PC-9 (cell line): ENCODE data around the gene CCDC3. TPM values are rescaled to one million over a fixed set of nuclear protein-coding genes. Genes with fewer than 3 reads are reported as not detected.

Experiments used
- BruUV-seq: library from RNA; stranded (reverse); fragments of 400-500 nt; replicated peaks from 2 replicates; lab custom pipeline; 2021; lab: Mats Ljungman, UMichigan
- CTCF ChIA-PET: fragments of 300-600 bp; sonication (Branson Sonifier 250); formaldehyde crosslinking; loops from one replicate; lab custom pipeline; 2022; ENCODE audit warnings: antibody characterized with exemption; lab: Charles Lee
- POLR2A ChIA-PET: fragments of 300-600 bp; sonication (Branson Sonifier 250); formaldehyde crosslinking; loops from one replicate; lab custom pipeline; 2022; ENCODE audit warnings: antibody characterized with exemption; ENCODE audit not compliant: unreplicated experiment; lab: Charles Lee
- DNase-seq, 2 experiments: peaks; one replicate each; pipeline versions ENCODE4 v3.0.0 to v3.0.0-alpha.2; 2015 to 2022; ENCODE audit warnings: mixed read lengths in 1 of 2
- H2AFZ ChIP-seq: fragments of 200-600 bp; sonication (generic); 2 replicates; pipeline ENCODE4 v1.8.1; 2017; ENCODE audit warnings: antibody characterized with exemption
- H3F3A ChIP-seq: fragments of 200-600 bp; sonication (generic); 2 replicates; pipeline ENCODE4 v1.8.1; 2017; ENCODE audit warnings: antibody characterized with exemption, mild to moderate bottlenecking, low read depth; ENCODE audit not compliant: insufficient read depth
- H3K27ac ChIP-seq: fragments of 200-600 bp; sonication (generic); 2 replicates; pipeline ENCODE4 v1.6.1; 2016; ENCODE audit warnings: mixed run types
- H3K27me3 ChIP-seq: fragments of 200-600 bp; sonication (generic); 2 replicates; pipeline ENCODE4 v1.6.1; 2016; ENCODE audit warnings: low read depth, mixed run types; ENCODE audit not compliant: insufficient read depth
- H3K36me3 ChIP-seq: fragments of 200-600 bp; sonication (generic); 2 replicates; pipeline ENCODE4 v1.6.1; 2016; ENCODE audit warnings: low read depth, mixed run types
- H3K4me1 ChIP-seq: fragments of 200-600 bp; sonication (generic); replicated peaks from 2 replicates; pipeline ENCODE4 v1.6.1; 2016; ENCODE audit warnings: mixed run types; ENCODE audit not compliant: insufficient read depth
- H3K4me2 ChIP-seq: fragments of 200-600 bp; sonication (generic); 2 replicates; pipeline ENCODE4 v1.6.1; 2017; ENCODE audit warnings: mixed run types
- H3K4me3 ChIP-seq: fragments of 200-600 bp; sonication (generic); 2 replicates; pipeline ENCODE4 v1.6.1; 2016; ENCODE audit warnings: mixed run types
- H3K79me2 ChIP-seq: fragments of 200-600 bp; sonication (generic); 2 replicates; pipeline ENCODE4 v1.6.1; 2017; ENCODE audit warnings: low read depth, mixed run types
- H3K9me2 ChIP-seq: fragments of 200-600 bp; sonication (generic); 2 replicates; pipeline ENCODE4 v1.8.1; 2017; ENCODE audit warnings: mild to moderate bottlenecking; ENCODE audit not compliant: insufficient read depth
- H3K9me3 ChIP-seq: fragments of 200-600 bp; sonication (generic); 2 replicates; pipeline ENCODE4 v1.8.1; 2016; ENCODE audit warnings: low read depth; ENCODE audit not compliant: insufficient read depth
- H4K20me1 ChIP-seq: fragments of 200-600 bp; sonication (generic); 2 replicates; pipeline ENCODE4 v1.8.1; 2017; ENCODE audit not compliant: insufficient read depth
- EZH2 ChIP-seq: fragments of 200-600 bp; sonication (generic); IDR thresholded peaks from 2 replicates; pipeline ENCODE4 v1.8.0; 2017; ENCODE audit warnings: antibody characterized with exemption, low read depth
- intact Hi-C: fragments of 100-400 bp; cut with micrococcal nuclease; formaldehyde crosslinking; loops from one replicate; pipeline ENCODE4 v1.10.0; 2022; ENCODE audit not compliant: unreplicated experiment
- total RNA-seq: library from RNA; stranded (reverse); gene quantifications from 2 replicates; pipeline ENCODE4 v1.2.3, GENCODE V29; 2021
- TF ChIP-seq, protein P1 (sequence below): fragments of 200-600 bp; sonication (generic); conservative IDR thresholded peaks from 2 replicates; pipeline ENCODE4 v1.6.1; 2017; ENCODE audit warnings: mixed run types, antibody characterized with exemption, mild to moderate bottlenecking, moderate library complexity

The CCDC3 gene
- total RNA-seq, 1 experiment from 2014 or later: not detected

DNA sequence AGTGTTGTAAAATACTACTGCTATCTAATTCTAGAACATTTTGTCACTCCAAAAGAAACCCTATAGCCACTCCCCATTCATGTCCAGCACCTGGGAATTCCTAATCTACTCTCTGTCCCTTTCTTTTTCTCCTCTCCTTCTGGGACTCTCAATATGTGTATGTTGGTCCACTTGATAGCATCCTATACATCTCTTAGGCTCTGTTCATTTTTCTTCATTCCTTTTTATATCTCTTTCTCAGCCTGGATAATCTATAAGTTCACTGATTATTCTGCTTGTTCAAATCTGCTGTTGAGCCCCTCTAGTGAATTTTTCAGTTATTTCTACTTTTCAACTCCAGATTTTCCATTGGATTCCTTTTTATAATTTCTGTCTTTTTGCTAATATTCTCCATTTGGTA lies 108.6 kb downstream of the CCDC3 start:
- TF ChIP-seq, protein P1, sequence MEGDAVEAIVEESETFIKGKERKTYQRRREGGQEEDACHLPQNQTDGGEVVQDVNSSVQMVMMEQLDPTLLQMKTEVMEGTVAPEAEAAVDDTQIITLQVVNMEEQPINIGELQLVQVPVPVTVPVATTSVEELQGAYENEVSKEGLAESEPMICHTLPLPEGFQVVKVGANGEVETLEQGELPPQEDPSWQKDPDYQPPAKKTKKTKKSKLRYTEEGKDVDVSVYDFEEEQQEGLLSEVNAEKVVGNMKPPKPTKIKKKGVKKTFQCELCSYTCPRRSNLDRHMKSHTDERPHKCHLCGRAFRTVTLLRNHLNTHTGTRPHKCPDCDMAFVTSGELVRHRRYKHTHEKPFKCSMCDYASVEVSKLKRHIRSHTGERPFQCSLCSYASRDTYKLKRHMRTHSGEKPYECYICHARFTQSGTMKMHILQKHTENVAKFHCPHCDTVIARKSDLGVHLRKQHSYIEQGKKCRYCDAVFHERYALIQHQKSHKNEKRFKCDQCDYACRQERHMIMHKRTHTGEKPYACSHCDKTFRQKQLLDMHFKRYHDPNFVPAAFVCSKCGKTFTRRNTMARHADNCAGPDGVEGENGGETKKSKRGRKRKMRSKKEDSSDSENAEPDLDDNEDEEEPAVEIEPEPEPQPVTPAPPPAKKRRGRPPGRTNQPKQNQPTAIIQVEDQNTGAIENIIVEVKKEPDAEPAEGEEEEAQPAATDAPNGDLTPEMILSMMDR: no peak
- no peak for TF ChIP-seq EZH2
- no peak overlapping the region for H3K27ac ChIP-seq
- intact Hi-C loops: no loop called here
- H3K4me3 ChIP-seq: no peak overlapping the region
- no peaks in the 10 kb centered on the region for H3F3A ChIP-seq
- H3K79me2 ChIP-seq: no peaks in the 10 kb centered on the region
- H3K4me2 ChIP-seq: no peak overlapping the region
- H3K4me1 ChIP-seq: no peaks in the 10 kb centered on the region
- no peak overlapping the region for H2AFZ ChIP-seq
- H4K20me1 ChIP-seq: no peaks in the 10 kb centered on the region
- H3K9me2 ChIP-seq: no peaks in the 10 kb centered on the region
- POLR2A ChIA-PET: no interaction called here
- no peak for DNase-seq
- CTCF ChIA-PET: no interaction called here
- H3K27me3 ChIP-seq: peaks cover 19% of the 10 kb centered on the region; the same call in 1 of the 2 replicates
- no TSS peak for BruUV-seq
- no peaks in the 10 kb centered on the region for H3K9me3 ChIP-seq
- H3K36me3 ChIP-seq: no peaks in the 10 kb centered on the region

DNA sequence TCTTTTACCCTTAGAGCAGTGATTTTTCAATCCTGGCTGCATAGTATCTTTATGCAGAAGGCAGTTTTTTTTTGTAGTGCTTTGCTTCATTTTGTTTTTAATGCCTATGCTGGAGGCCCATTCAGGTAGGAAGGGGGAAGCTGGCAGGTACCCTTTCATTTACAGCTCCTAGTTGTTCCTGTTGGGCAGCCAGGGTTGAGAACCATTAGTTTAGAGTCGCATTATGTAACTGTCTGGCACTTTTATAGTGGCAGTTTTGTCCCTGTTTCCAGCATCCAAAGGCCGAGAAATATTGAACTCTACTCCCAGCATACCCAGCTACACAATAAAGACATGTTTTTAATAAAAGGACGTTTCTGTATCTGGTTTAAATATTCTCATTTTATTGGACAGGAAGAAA lies 110.6 kb downstream of the CCDC3 start:
- Histone ChIP-seq H3K4me3 (no peak overlapping the region), H3K27ac (no peak overlapping the region), H3K4me2 (no peak overlapping the region), H2AFZ (no peak overlapping the region), H3K9me2 (no peaks in the 10 kb centered on the region), H3F3A (no peaks in the 10 kb centered on the region), H3K4me1 (no peaks in the 10 kb centered on the region), H4K20me1 (no peaks in the 10 kb centered on the region), H3K27me3 (peaks cover 15% of the 10 kb centered on the region; the same call in 1 of the 2 replicates), H3K79me2 (no peaks in the 10 kb centered on the region), H3K36me3 (no peaks in the 10 kb centered on the region), H3K9me3 (no peaks in the 10 kb centered on the region)
- TF ChIP-seq, protein P1: no peak
- no peak for TF ChIP-seq EZH2
- POLR2A ChIA-PET: no interaction called here
- CTCF ChIA-PET: no interaction called here
- DNase-seq: no peak
- no TSS peak for BruUV-seq
- intact Hi-C loops: no loop called here

DNA sequence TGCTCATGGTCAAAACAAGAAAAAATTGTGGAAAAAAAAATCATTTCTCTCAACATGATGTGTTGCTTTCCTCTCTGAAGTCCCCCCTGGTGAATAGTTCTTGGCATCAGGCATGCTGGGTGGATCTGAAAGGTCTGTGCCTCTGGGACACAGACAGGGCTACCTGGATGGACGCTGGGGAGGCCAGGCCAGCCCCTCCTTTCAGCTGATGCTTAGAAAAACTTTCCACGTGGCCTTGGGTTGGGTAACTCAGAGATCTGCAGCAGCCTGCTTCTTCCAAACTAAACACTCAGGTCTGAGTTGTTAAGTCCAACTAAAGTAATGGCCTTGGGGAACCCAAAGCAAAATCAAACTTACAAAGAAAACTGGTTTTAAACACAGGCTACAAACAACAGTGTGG lies 113.0 kb downstream of the CCDC3 start:
- intact Hi-C loops: no loop called here
- Histone ChIP-seq H3F3A (no peaks in the 10 kb centered on the region), H3K79me2 (no peaks in the 10 kb centered on the region), H3K4me1 (no peaks in the 10 kb centered on the region), H4K20me1 (no peaks in the 10 kb centered on the region), H3K36me3 (no peaks in the 10 kb centered on the region), H3K27me3 (0 out of 2 replicates have a peak, but pooled peaks cover 9% of the 10 kb centered on the region), H2AFZ (no peak overlapping the region), H3K27ac (no peak overlapping the region), H3K4me2 (no peak overlapping the region), H3K4me3 (no peak overlapping the region), H3K9me3 (no peaks in the 10 kb centered on the region), H3K9me2 (no peaks in the 10 kb centered on the region)
- no peak for DNase-seq
- ChIA-PET CTCF (no interaction called here), POLR2A (no interaction called here)
- TF ChIP-seq, protein P1: no peak
- TF ChIP-seq EZH2: no peak
- BruUV-seq: no TSS peak
